Measurements from ENCODE around the gene ALG1L2.
"Not testable (repeated sequence)": the region's sequence is repeated elsewhere in the genome, so short reads cannot be mapped to it uniquely, and the experiment has no call there.

GRCh38 chr3:130052366-130052765, 29.3 kb upstream of the ALG1L2 start:
- TF ChIP-seq POLR2A (IDR thresholded peaks at IDR 0.05; ENCODE audit: low read length); GATA1 (IDR thresholded peaks at IDR 0.05; ENCODE audit: low read depth, low read length): not testable (repeated sequence)

Data from erythroblast (primary cell).